Fibroblast of skin of left quadriceps (primary cell): ENCODE data around the gene OR52D1.
A peak's percentile ranks its signal among the peaks of the same experiment; 100 is the strongest.

ENCODE experiments used
- DNase-seq, 2 experiments: peaks; one replicate each; pipeline ENCODE4 v3.0.0-alpha.2; 2013; ENCODE audit warnings: low read depth in 2 of 2

Gene OR52D1

DNA sequence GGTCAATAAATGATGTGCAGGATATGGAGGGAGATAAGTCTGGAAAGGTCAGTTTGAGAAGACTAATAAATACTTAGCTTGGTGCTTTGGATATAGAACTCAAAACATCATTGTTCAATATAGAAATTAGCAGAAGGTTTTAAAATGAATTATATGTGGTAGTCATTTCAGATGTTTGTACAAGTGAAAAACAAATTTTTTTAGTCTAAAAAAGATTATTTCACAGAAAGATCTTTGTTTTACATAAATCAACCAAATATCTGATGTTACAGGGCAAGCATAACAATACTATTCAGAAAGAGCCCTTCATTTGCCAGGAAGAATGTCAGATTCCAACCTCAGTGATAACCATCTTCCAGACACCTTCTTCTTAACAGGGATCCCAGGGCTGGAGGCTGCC is at the start of gene OR52D1:
Gene OR52D1 (plus strand): TSS at position 301 of the 400 bp plus-strand sequence. CDS start 22 bp downstream, at position 323.
- DNase-seq: no peak

DNA sequence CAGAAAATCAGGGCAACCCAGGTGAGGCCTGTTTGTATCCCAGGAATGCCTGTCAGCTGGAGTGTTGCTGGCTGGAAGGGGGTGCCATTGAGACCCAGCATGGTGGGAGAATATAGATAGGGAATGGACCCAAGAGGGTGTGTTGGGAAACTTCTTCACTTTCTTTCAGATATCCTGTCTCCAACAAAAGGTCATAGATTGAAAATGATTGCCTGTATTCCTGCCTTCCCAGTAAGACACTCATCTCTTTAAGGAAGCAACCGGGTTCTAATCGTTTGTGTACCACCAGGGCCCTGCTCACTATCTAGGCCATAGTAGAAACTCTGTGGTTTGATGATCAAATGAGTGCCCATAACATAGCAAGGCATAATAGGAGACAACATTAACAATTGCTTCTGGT is 47.1 kb upstream of the OR52D1 start, which contains the start of gene OR51I1:
Gene OR51I1 (minus strand): TSS at position 101 of the 400 bp plus-strand sequence. CDS start 0 bp downstream, at position 101.
- no peak for DNase-seq

DNA sequence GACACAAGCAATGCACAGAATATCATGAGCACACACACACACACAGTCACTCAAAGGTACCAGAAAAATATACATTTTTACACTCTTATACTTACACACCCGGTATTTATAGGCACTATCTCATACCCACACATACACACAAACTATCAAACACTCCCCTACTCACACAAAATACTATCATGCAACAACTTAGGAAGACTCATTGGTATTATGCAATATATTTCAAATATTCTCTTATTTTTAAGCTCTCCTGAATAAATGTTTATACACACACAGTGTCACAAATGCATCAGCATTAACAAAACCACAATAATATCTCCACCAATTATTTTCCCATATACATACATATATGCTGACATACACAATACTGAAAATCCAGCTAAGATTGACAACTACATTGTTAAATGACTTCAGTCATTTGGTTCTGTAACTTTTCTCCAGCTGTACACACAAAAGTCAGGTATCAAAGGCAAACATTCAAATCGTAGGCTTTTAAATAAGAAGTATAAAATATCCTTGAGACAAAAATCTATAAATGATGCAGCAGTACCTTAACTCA is 44.6 kb upstream of the OR52D1 start:
- DNase-seq: no peak

DNA sequence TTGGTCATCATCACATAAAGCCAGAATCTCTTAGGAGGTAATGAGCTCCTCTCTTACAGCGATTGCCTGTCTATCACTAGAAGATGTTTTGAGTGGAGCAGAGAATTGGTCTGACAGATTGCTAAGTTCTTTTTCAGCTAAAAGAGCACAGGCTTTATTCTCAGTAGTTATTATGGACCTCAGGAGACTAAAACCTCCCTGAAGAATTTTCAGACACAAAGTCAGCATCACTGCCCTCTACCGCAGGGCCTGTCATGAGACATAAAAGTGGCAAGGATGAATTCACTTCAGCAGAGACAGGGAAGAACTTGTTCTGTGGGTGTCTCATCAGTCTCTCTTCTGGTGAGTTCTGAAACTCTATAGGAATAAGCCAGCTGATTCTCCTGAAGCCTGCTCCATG is 39.5 kb upstream of the OR52D1 start, which contains the start of gene OR51I2:
Gene OR51I2 (plus strand): TSS at position 301 of the 400 bp plus-strand sequence. CDS start 4,166 bp downstream, outside the sequence.
- DNase-seq: no peak

DNA sequence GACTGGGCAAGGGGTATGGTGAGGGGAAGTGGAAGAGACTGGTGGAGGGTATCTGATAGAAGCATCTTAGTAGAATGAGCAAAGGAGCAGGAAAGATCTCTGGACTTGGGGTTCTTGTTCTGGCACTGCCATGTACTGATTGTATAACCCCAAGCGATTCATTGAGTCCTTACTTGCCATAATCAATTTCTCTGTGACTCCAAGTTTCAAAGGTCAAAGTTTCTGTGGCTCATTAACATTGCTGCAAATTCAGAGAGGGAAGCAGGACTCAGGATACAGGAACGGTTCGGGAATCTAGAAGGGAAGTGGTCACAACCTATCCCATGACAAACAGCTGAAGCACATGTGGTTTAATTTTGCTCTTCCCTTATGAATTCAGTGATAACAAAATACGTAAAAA is 39.1 kb upstream of the OR52D1 start:
- DNase-seq: no peak

DNA sequence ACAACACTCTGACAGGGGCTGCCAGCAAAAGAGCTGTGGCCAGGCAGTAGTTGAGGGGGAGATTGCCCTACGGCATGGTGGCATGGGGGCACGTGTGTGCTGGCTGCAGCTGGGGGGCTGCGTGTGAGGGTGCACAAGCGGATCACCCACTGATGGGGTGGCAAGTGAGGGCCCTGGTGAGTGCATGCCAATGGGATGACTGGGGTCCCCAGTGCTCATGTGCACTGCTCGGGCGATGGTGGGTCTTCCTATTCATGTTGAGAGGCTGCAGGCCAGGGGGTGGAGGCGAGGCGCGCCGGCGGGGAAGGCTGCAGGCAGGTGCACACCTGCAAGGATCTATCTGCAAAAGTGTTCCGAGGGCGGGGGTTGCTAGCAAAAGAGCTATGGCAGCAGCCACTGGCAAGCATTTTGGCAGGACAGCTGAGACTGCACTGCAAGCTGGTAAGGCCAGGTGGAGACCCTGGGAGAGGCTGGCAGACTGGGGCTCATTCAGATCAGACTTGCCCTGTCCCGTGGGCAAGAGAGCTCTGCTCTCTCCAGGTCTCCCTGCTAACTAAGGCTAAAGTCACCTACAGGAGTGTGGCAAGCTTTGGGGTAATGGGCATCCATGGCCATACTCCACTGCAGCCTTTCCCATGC is 27.4 kb upstream of the OR52D1 start:
- no peak for DNase-seq

DNA sequence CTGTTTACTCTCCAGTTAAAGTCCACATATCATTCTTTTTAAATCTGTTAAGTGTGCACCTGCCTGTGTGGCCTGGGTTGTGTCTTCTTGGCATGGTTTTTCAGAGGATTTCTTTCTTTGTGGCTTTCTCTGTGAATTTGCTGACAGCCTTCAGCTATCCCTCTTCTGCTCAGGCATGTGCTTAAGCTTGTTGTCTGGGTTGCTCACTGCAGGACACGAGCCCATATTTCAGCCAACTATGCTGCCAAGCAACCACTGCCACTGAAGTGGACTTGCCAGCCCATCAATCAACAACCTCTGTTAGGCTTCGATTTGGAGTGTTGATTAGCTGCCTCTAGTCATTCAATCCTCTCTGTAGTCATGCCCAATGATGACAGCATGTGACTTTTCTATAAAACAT is 21.0 kb upstream of the OR52D1 start:
- no peak for DNase-seq

DNA sequence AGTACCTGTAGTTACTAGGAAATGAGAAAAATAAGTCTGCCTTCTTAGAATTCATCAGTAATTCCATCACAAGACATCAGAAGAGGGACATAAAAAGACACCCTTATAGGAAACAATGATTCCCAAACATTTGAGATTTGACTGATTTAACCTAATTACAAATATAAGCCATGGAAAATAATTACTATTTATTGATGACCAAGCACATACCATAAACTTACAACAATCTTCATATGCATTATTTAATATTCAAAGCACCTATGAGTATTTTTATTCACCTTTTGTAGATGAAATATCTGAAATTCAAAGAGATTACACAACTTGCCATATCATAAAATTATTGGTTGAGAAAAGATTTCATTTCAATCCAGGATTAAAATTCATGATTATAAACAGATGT is 14.6 kb upstream of the OR52D1 start:
- DNase-seq: no peak

DNA sequence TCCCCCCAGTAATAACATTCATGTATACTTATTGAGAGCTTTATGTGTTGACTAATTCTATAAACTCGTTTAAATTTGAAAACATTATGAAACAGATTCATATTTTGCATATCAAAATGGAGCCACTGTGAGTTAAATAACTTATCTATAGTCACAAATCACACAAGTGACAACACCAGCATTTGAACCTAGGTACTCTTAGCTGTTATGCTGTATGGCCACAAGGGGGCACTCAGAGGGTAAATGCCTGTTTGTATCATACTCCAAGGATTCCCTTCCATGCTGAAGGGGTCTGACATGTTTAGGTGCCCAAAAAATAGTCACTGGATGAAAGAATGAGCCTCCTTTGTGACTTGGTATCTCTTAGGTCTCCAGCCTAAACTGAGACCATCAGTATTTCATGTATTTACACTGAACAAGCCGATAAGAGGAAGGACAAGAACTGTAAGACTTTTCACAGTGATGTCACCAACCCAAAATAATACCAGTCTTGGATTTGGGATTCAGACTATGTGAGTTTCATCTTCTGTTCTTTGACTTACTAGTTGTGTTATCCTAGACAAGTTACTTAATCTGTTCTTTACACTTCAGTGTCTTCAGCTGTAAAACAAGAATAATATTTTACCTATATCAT is 12.2 kb upstream of the OR52D1 start:
- DNase-seq: peak; percentile 13 to 18

DNA sequence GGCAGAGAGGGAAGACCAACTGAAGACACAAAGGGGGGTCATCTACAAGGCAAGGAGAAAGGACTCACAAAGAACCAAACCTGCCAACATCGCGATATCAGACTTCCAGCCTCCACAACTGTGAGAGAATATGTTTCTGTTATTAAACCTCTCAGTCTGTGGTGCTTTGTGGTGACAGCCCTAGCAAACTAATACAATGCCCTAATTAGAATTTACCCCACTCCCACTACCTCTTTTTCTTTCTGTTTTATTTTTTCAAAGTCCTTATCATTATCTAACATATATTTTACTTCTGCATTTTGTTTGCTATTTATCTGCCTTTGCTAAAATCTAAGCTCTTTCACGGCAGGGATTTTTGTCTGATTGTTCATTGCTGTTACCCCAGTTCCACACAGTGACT is 2.5 kb upstream of the OR52D1 start:
- DNase-seq: no peak

DNA sequence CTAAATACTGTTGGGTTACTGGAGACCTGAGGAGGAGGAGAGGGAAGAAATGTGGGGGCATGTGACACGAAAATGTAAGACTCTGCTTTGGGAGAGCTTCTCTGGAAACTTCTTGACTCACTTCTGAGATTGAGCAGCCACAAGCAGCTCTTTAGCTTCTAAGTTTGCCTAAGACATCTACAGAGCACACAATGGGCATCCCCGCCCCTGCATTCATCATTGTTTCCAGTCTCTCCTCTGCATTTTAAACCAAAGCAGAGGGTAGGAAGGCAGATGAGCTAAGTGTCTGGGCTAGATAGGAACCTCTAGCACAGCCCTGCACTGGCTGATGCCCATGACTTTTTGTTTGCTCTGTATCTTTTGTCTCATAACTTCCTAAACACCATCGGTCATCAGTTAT is 2.1 kb upstream of the OR52D1 start:
- no peak for DNase-seq

DNA sequence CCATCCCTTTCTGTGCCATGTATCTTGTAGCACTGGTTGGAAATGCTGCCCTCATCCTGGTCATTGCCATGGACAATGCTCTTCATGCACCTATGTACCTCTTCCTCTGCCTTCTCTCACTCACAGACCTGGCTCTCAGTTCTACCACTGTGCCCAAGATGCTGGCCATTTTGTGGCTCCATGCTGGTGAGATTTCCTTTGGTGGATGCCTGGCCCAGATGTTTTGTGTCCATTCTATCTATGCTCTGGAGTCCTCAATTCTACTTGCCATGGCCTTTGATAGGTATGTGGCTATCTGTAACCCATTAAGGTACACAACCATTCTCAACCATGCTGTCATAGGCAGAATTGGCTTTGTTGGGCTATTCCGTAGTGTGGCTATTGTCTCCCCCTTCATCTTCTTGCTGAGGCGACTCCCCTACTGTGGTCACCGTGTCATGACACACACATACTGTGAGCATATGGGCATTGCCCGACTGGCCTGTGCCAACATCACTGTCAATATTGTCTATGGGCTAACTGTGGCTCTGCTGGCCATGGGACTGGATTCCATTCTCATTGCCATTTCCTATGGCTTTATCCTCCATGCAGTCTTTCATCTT is 414 bp downstream of the OR52D1 start:
- no peak for DNase-seq

DNA sequence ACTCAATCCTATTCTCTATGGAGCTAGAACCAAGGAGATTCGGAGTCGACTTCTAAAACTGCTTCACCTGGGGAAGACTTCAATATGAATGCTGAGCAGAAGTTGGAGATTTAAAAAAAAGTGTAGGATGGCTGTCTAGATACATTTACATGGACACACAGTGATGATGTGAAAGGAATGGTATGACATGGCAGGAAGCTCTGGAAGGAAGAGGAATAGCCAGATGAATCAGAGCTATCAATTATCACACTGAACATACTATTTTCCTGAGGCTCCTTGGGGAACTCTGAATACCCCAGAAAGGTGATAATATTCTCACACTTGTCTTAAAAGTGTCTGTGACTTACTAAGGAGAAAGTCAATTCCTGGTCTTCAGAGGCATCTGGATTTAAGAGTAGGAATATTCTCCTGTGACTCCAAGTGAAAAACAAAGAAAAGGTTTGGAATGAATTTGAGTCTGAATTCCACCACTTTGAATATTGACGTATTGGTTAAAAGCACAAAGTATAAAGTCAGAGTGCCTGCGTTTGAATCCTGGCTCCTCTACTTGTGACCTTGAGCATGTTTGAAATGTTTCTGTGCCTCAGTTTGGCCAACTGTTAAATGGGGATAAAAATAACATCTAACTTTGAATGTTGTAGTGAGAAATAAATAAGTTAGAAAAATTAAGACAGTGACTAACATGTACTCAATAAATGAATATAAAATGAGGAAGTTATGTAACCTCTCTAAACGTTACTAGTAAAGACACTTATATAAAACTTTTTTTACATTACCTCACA is 1.3 kb downstream of the OR52D1 start:
- peak; percentile 21 to 23 for DNase-seq

DNA sequence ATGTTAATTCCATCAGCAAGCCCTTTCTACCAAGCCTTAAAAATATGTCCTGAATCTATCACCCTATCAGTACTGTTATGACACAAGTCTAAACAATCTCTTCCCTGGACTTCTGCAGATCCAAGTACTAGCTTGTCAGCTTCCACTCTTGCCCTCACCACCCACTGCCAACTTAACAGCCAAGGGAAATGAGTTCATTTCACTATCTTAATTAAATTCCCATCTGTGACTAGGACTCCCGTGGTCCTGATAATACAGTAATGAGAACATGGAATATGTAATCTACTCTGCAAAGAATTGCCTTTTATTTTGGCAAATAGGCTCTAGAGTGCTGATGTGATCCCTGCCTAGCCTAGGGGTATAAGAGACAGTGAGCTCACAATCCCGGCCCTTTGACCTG is 11.2 kb downstream of the OR52D1 start:
- DNase-seq: no peak

DNA sequence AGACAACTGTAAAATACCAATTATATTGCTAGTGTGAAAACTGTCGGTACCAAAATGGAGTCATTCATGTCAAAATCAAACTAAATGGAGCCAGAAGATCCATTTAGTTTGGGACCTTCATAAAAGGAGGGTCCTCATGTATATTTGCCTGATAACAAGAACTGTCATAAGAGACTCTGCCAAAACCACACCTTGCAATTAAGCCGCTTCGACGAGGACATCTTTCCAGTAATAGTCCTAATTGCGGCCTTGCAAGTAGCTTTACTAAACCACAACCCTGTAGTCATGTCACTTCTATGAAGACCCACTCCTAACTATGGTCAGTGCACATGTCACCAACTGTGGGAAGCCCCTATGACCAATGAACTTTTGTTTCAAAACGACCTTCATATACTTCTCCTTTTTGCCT is 11.9 kb downstream of the OR52D1 start:
- no peak for DNase-seq

DNA sequence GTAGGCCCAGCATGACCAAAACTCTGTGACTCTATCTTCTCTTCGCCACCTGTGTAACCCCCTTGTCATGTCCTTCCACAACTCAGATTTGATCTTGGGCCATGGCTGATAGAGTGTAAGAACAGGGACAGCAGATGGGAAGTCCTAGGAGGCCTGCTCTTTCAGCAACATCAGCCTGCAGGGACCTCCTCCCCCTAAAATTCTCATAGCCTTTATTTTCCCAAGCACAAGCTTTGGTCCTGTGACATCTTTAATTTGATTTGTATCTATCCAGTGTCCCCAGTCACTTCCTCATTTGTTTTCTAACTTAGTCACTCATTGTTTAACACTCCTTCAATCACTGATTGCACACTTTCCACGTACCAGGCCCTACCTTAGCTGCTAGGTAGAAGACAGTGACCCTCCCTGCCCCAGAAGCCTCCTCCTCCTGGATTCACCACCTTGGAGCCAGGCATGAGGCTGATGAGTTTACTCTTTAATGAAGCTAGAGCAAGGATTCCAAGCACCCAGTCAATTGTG is 16.0 kb downstream of the OR52D1 start:
- DNase-seq: no peak

DNA sequence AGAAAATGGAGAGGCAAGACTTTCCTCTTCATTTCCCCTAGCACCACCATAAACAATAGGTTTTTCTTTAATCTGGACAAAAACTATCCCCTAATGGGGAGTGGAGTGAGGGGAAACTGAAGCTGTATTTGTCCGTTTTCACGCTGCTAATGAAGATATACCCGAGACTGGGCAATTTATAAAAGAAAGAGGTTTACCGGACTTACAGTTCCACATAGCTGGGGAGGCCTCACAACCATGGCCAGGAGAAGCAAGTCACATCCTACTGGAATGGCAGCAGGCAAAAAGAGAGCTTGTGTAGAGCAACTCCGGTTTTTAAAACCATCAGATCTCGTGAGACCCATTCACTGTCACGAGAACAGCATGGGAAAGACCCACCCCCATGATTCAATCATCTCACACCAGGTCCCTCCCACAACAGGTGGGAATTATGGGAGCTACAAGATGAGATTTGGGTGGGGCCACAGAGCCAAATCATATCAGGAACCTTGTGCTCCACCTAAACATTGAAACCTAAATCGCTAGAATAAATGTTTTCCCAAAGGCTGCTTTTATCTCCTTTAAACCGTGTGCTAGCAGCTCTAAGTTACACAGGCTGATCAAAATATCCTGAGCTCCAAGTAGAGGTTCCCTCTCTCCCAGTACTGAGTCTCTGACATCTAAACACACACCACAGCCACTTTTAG is 17.0 kb downstream of the OR52D1 start:
- DNase-seq: no peak

DNA sequence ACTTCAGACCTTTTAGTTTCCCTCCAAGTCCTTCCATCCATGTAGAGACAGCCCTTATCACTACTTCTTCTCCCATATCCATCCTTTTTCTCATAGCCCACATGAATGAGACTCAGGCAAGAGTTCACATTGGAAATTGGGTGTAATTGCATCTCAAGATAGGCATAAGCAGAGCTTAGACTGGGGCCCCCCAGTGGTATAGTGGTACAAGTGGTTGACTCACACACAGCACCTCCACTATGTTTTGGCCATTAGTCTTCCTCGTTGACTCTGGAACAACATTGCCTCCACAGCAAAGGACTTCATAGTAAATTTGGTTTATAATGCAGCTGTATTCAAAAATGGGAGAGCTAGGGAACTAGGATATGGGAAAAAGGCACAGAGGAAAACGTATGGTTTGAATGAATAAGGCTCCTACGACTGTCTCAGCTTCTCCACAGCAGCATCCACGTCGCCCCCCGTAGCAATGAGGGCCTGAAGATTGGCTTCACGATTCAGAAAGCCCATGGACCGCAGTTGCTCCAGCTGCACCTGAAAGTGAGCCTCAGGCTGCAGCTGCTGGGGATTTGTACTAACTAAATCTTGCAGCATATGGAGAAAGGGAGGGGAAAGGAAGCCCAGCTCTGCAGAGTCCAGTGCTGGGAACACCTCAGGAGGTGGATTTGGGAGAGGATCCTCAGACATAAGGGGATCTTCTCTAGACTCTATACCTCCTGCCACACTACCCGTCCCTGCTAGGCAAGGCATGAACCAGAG is 18.9 kb downstream of the OR52D1 start:
- no peak for DNase-seq

DNA sequence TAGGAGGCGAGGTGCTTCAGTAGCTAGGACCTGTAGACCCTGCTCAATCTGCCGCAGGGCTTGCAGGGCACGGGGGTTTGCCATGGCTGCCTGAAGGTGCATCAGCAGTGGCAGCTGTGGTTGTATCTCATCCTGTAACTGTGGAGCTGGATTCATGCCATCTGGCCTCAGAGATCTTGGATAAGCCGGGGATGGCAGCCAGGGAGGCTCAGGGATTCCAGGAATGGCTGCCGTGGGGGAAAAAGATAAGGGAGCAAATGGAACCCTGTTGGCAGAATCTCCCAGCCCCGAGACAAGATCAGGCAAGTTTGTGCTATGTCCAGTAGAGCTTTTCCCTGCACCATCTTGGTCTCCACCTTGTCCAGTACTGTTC is 19.4 kb downstream of the OR52D1 start:
- no peak for DNase-seq

DNA sequence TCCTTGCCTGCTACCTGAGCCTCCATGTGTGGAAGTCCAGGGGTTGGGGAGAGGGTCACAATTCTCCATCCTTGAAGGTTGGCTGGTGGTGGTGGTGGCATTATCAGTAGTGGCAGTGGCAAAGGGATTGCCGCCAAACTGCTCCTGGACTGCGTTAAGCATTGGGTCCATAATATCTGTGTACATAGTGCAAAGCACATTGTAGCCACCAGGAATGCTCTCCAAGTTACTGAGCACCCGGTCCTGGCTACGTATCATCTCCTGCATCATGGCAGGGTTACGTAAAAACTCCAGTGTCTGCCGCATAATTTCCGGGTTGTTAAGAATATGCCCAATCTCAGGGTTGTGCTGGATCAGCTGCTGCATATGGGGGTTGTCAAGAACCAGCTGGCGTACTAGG is 20.1 kb downstream of the OR52D1 start:
- DNase-seq: no peak
